ENCODE measurements around the gene CELA2A. TPM values are rescaled to one million over a fixed set of nuclear protein-coding genes. Genes with fewer than 3 reads are reported as not detected.

CELA2A gene
- total and polyA plus RNA-seq, 10 of the 15 experiments (the other 5 are each of a cell fraction or from before 2014, with no cell fraction given), result 0.90 TPM; not detected in 9

DNA sequence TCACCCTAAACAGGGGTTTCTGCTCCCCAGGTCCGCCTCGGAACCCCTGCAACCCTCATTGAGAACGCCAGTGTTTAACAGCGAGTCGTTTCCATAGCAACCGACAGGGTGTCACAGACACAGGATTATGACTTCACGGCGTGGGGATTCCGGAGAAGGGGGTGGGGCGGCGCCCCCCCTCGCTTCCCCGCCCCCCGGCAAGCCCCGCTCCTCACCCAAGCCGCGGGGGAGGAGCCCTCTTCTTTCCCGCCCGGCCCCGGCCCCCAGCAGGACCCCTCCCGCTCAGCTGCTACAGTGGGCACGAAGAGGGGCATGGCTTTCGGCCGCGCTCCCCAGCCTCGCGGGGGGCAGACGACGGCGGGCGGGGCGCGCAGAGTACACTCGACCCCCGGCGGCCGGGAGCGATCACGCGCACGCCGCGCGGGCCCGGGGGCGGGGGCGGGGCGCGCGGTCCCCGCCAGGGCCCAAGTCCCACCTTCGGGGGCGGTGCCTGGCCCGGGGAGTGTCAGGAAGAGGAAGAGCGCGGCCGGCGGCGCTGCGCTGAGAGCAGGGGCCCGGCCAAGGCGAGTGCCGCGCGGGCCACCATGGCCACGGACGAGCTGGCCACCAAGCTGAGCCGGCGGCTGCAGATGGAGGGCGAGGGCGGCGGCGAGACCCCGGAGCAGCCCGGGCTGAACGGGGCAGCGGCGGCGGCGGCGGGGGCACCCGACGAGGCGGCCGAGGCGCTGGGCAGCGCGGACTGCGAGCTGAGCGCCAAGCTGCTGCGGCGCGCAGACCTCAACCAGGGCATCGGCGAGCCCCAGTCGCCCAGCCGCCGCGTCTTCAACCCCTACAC is 46.9 kb upstream of the CELA2A start, which contains the start of gene EFHD2:
EFHD2 (plus strand) TSS at position 501 of the 835 bp plus-strand sequence; CDS start at position 585, 84 bp downstream.
- under 1% methylated on average over 46 of the region's 99 CpGs for whole genome bisulfite sequencing (ENCODE audit: insufficient coverage, insufficient replicate concordance, low lambda C conversion rate, missing lambda C conversion rate)
- Histone ChIP-seq H4K20me1 (ENCODE audit: control insufficient read depth, insufficient read depth) (no peaks in the 10 kb centered on the region), H3K36me3 (ENCODE audit: control insufficient read depth in 2 of 2, insufficient read depth in 2 of 2, low read length in 1 of 2) (peaks cover 0 to 2% of the 10 kb centered on the region in 2 experiments; a peak in 1 of 4 replicates), H3K9ac (ENCODE audit: control insufficient read depth, insufficient read depth, low read length) (peak within 1 kb of the TSS; percentile 83), H3K27me3 (replicated peaks in 1 of 2; ENCODE audit: control insufficient read depth in 2 of 2, insufficient read depth in 2 of 2, low read length in 1 of 2) (peaks cover 0 to 3% of the 10 kb centered on the region in 2 experiments; a peak in 1 of 4 replicates), H3K4me2 (ENCODE audit: control insufficient read depth, insufficient read depth) (peak within 1 kb of the TSS; percentile 69), H3K4me3 (peak within 1 kb of the TSS; percentile 97), H3K4me1 (ENCODE audit: control insufficient read depth, insufficient read depth, low read length) (peaks cover 17% of the 10 kb centered on the region), H3K79me2 (ENCODE audit: control insufficient read depth, insufficient read depth, low read length) (peaks cover 48% of the 10 kb centered on the region), H2AFZ (ENCODE audit: control insufficient read depth, low read depth, low read length) (peak within 1 kb of the TSS; percentile 72), H3K27ac (ENCODE audit: control insufficient read depth, insufficient read depth) (peak within 1 kb of the TSS; percentile 75), H3K9me3 (replicated peaks; ENCODE audit: control insufficient read depth, insufficient read depth, low read length) (no peaks in the 10 kb centered on the region)
- in situ Hi-C loops (cut with MboI) (no loop called here), intact Hi-C loops (cut with micrococcal nuclease; ENCODE audit: unreplicated experiment) (no loop called here)
- RAD21 ChIA-PET (ENCODE audit: unreplicated experiment), result interaction anchor here (1.4 kb wide), 1 partner anchor 21 kb away, joined by 9 read pairs; no protein-coding TSS in a partner anchor
- CTCF ChIA-PET, result interaction anchor here (0.6 kb wide), 1 partner anchor 84 kb away, joined by 3 read pairs; no protein-coding TSS in a partner anchor
- ATAC-seq, result peak; percentile 86
- FAIRE-seq, result peak; percentile 47
- SMC1A ChIA-PET (ENCODE audit: uncharacterized antibody, unreplicated experiment), result interaction anchor here (0.5 to 0.7 kb wide), 2 partner anchors 22 to 305 kb away, joined by 3 read pairs; no protein-coding TSS in a partner anchor
- DNase-seq (ENCODE audit: low read depth, low spot score), result no peak
- no TSS peak for BruUV-seq (replicated peaks)
- POLR2A ChIA-PET, result interaction anchor here (0.6 to 1.5 kb wide), 3 partner anchors 10 to 288 kb away, joined by 3 to 4 read pairs (median 4); no protein-coding TSS in a partner anchor
- TF ChIP-seq ATF7 (IDR thresholded peaks at IDR 0.05; ENCODE audit: low read depth), result 0 out of 2 replicates have a peak, but pooled peaks have one; percentile 16
- TF ChIP-seq, protein P1, sequence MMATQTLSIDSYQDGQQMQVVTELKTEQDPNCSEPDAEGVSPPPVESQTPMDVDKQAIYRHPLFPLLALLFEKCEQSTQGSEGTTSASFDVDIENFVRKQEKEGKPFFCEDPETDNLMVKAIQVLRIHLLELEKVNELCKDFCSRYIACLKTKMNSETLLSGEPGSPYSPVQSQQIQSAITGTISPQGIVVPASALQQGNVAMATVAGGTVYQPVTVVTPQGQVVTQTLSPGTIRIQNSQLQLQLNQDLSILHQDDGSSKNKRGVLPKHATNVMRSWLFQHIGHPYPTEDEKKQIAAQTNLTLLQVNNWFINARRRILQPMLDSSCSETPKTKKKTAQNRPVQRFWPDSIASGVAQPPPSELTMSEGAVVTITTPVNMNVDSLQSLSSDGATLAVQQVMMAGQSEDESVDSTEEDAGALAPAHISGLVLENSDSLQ (IDR thresholded peaks at IDR 0.05), result no peak
- no peak for TF ChIP-seq RCOR1 (conservative IDR thresholded peaks at IDR 0.05; ENCODE audit: low read depth, low read length)
- TF ChIP-seq CHD4 (IDR thresholded peaks at IDR 0.05), result no peak
- TF ChIP-seq POLR2A (IDR thresholded peaks at IDR 0.05; ENCODE audit: low read depth, low read length), result peak; percentile 94
- TF ChIP-seq, protein P2, sequence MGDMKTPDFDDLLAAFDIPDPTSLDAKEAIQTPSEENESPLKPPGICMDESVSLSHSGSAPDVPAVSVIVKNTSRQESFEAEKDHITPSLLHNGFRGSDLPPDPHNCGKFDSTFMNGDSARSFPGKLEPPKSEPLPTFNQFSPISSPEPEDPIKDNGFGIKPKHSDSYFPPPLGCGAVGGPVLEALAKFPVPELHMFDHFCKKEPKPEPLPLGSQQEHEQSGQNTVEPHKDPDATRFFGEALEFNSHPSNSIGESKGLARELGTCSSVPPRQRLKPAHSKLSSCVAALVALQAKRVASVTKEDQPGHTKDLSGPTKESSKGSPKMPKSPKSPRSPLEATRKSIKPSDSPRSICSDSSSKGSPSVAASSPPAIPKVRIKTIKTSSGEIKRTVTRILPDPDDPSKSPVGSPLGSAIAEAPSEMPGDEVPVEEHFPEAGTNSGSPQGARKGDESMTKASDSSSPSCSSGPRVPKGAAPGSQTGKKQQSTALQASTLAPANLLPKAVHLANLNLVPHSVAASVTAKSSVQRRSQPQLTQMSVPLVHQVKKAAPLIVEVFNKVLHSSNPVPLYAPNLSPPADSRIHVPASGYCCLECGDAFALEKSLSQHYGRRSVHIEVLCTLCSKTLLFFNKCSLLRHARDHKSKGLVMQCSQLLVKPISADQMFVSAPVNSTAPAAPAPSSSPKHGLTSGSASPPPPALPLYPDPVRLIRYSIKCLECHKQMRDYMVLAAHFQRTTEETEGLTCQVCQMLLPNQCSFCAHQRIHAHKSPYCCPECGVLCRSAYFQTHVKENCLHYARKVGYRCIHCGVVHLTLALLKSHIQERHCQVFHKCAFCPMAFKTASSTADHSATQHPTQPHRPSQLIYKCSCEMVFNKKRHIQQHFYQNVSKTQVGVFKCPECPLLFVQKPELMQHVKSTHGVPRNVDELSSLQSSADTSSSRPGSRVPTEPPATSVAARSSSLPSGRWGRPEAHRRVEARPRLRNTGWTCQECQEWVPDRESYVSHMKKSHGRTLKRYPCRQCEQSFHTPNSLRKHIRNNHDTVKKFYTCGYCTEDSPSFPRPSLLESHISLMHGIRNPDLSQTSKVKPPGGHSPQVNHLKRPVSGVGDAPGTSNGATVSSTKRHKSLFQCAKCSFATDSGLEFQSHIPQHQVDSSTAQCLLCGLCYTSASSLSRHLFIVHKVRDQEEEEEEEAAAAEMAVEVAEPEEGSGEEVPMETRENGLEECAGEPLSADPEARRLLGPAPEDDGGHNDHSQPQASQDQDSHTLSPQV (IDR thresholded peaks at IDR 0.05), result 0 out of 2 replicates have a peak, but pooled peaks have one; percentile 31
- peak; percentile 12; the same call in 1 of the 2 replicates for TF ChIP-seq NR2C1 (IDR thresholded peaks at IDR 0.05)
- TF ChIP-seq SPI1 (IDR thresholded peaks at IDR 0.05; ENCODE audit: borderline replicate concordance, insufficient read depth, low read depth, low read length), result peak; percentile 56; the same call in 1 of the 2 replicates
- peak in 1 of 2 experiments; percentile 83; a peak in 2 of 4 replicates for TF ChIP-seq BHLHE40 (IDR thresholded peaks at IDR 0.05; ENCODE audit: borderline replicate concordance in 1 of 2, low read depth in 2 of 2, low read length in 1 of 2)
- TF ChIP-seq RB1 (IDR thresholded peaks at IDR 0.05; ENCODE audit: borderline replicate concordance), result no peak; the same call in 1 of the 2 replicates
- peak in 1 of 2 experiments; percentile 83; a peak in 2 of 3 replicates for TF ChIP-seq EGR1 (IDR thresholded peaks at IDR 0.05; ENCODE audit: borderline replicate concordance in 1 of 2, low read depth in 2 of 2, low read length in 2 of 2)
- TF ChIP-seq DPF2 (IDR thresholded peaks at IDR 0.05), result 0 out of 2 replicates have a peak, but pooled peaks have one; percentile 70
- TF ChIP-seq, protein P3, sequence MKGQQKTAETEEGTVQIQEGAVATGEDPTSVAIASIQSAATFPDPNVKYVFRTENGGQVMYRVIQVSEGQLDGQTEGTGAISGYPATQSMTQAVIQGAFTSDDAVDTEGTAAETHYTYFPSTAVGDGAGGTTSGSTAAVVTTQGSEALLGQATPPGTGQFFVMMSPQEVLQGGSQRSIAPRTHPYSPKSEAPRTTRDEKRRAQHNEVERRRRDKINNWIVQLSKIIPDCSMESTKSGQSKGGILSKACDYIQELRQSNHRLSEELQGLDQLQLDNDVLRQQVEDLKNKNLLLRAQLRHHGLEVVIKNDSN (IDR thresholded peaks at IDR 0.05; ENCODE audit: borderline replicate concordance, extremely low read length, insufficient read depth, low read depth, low read length), result no peak
- TF ChIP-seq BACH1 (IDR thresholded peaks at IDR 0.05; ENCODE audit: borderline replicate concordance), result peak; percentile 88
- TF ChIP-seq YY1 (IDR thresholded peaks at IDR 0.05; ENCODE audit: low read depth, low read length), result peak; percentile 67; the same call in 1 of the 2 replicates
